HCT116 (cell line): ENCODE results near the gene THSD1. TPM values are rescaled to one million over a fixed set of nuclear protein-coding genes. Genes with fewer than 3 reads are reported as not detected.

ENCODE experiments used
- ATAC-seq: fragments of 200-7000 bp; cut with Tn5 transposase; 2 replicates; pipeline ENCODE4 v1.9.1; 2020; ENCODE audit warnings: mild to moderate bottlenecking, moderate library complexity
- BruUV-seq: library from RNA; stranded (reverse); fragments of 400-500 nt; replicated peaks from 2 replicates; lab custom pipeline; 2021; lab: Mats Ljungman, UMichigan
- CTCF ChIA-PET: fragments of 300-600 bp; sonication (Branson Sonifier 250); formaldehyde crosslinking; loops from one replicate; lab custom pipeline; 2021; ENCODE audit warnings: antibody characterized with exemption; lab: Charles Lee
- POLR2A ChIA-PET: fragments of 300-600, 350-600 bp; sonication (Branson Sonifier 250); formaldehyde crosslinking; loops from one replicate; lab custom pipeline; 2021; ENCODE audit warnings: antibody characterized with exemption; lab: Charles Lee
- RAD21 ChIA-PET, 2 experiments: fragments of 300-600 bp; sonication (Branson Sonifier 250); formaldehyde crosslinking; loops; one replicate each; lab custom pipeline; 2023; ENCODE audit warnings: low total read pairs in 2 of 2; ENCODE audit not compliant: uncharacterized antibody in 2 of 2, unreplicated experiment in 2 of 2, low non-redundant PET in 1 of 2; lab: Charles Lee
- DNase-seq: peaks from one replicate; pipeline ENCODE4 v3.0.0-alpha.2; 2010; ENCODE audit warnings: low read depth, low spot score
- H2AFZ ChIP-seq: fragments of 200-600 bp; shearing (Covaris generic), sonication (generic); 2 replicates; pipeline ENCODE4 v1.6.1; 2017; ENCODE audit warnings: low read depth, mixed run types, mixed read lengths, antibody characterized with exemption, low read length; ENCODE audit not compliant: poor library complexity, severe bottlenecking
- H3K27ac ChIP-seq: 2 replicates; pipeline ENCODE4 v1.5.1; 2012; ENCODE audit warnings: low read depth, low read length
- H3K27me3 ChIP-seq: fragments of 200-600 bp; sonication (generic); 2 replicates; pipeline ENCODE4 v1.6.1; 2016; ENCODE audit warnings: mixed run types, low read length, mixed read lengths; ENCODE audit not compliant: insufficient read depth
- H3K36me3 ChIP-seq, 2 experiments: fragments of 200-500 bp in 1 of 2; fragments of 200-600 bp in 1 of 2; sonication (Bioruptor generic) in 1 of 2; sonication (generic) in 1 of 2; 2 replicates each; pipeline versions ENCODE4 v1.5.1 to v1.6.1; 2014 to 2016; ENCODE audit warnings: low read length in 2 of 2, inconsistent platforms in 1 of 2, mixed read lengths in 1 of 2, mixed run types in 1 of 2; ENCODE audit not compliant: insufficient read depth in 2 of 2, control insufficient read depth in 1 of 2
- H3K4me1 ChIP-seq, 2 experiments: fragments of 200-600 bp in 1 of 2; sonication (generic) in 1 of 2; 2 replicates each; pipeline versions ENCODE4 v1.5.1 to v1.6.1; 2012 to 2017; ENCODE audit warnings: low read length in 2 of 2, inconsistent platforms in 1 of 2, mild to moderate bottlenecking in 1 of 2, mixed read lengths in 1 of 2, mixed run types in 1 of 2, moderate library complexity in 1 of 2; ENCODE audit not compliant: insufficient read depth in 2 of 2, control insufficient read depth in 1 of 2
- H3K4me2 ChIP-seq: fragments of 200-600 bp; sonication (generic); 2 replicates; pipeline ENCODE4 v1.6.1; 2017; ENCODE audit warnings: mixed run types, low read length, mixed read lengths
- H3K4me3 ChIP-seq, 2 experiments: fragments of 200-600 bp in 1 of 2; sonication (generic) in 1 of 2; replicated peaks in 1 of 2; 2 replicates each; pipeline ENCODE4 v1.5.1; 2011 to 2016; ENCODE audit warnings: low read length in 2 of 2, control low read depth in 1 of 2, low read depth in 1 of 2, mild to moderate bottlenecking in 1 of 2, mixed read lengths in 1 of 2, mixed run types in 1 of 2
- H3K79me2 ChIP-seq: fragments of 200-600 bp; sonication (generic); 2 replicates; pipeline ENCODE4 v1.6.1; 2017; ENCODE audit warnings: mild to moderate bottlenecking, mixed run types, low read length, moderate library complexity, mixed read lengths; ENCODE audit not compliant: insufficient read depth
- H3K9ac ChIP-seq: fragments of 200-600 bp; sonication (generic); 2 replicates; pipeline ENCODE4 v1.6.1; 2016; ENCODE audit warnings: low read length, mixed read lengths
- H3K9me2 ChIP-seq: fragments of 200-600 bp; sonication (generic), shearing (Covaris generic); 2 replicates; pipeline ENCODE4 v1.6.1; 2017; ENCODE audit warnings: mixed run types, mild to moderate bottlenecking, moderate library complexity; ENCODE audit not compliant: insufficient read depth
- H3K9me3 ChIP-seq, 2 experiments: fragments of 200-500 bp in 1 of 2; fragments of 200-600 bp in 1 of 2; sonication (Bioruptor generic) in 1 of 2; sonication (generic) in 1 of 2; 2 replicates each; pipeline ENCODE4 v1.6.1; 2014 to 2017; ENCODE audit warnings: low read length in 2 of 2, mixed read lengths in 2 of 2, inconsistent platforms in 1 of 2, low read depth in 1 of 2, mild to moderate bottlenecking in 1 of 2, mixed run types in 1 of 2, moderate library complexity in 1 of 2; ENCODE audit not compliant: control insufficient read depth in 1 of 2, insufficient read depth in 1 of 2
- H4K20me1 ChIP-seq: fragments of 200-600 bp; sonication (generic), shearing (Covaris generic); 2 replicates; pipeline ENCODE4 v1.6.1; 2017; ENCODE audit warnings: mixed run types, mild to moderate bottlenecking, moderate library complexity; ENCODE audit not compliant: insufficient read depth
- CBX3 ChIP-seq: IDR thresholded peaks from 2 replicates; pipeline ENCODE4 v1.6.1; 2012; ENCODE audit warnings: low read depth
- ELF1 ChIP-seq: IDR thresholded peaks from 2 replicates; pipeline ENCODE4 v1.6.1; 2012; ENCODE audit warnings: low read depth, borderline replicate concordance
- EZH2 ChIP-seq: fragments of 200-600 bp; sonication (generic); IDR thresholded peaks from 2 replicates; pipeline ENCODE4 v1.6.1; 2017; ENCODE audit warnings: antibody characterized with exemption, mixed run types
- JUND ChIP-seq: IDR thresholded peaks from 2 replicates; pipeline ENCODE4 v1.6.1; 2012
- POLR2A ChIP-seq: IDR thresholded peaks from 2 replicates; pipeline ENCODE4 v1.7.0; 2011; ENCODE audit warnings: borderline replicate concordance; ENCODE audit not compliant: insufficient read depth, insufficient read length; ENCODE audit errors: extremely low read depth
- RAD21 ChIP-seq: IDR thresholded peaks from 2 replicates; pipeline ENCODE4 v1.6.1; 2012; ENCODE audit warnings: low read depth, mild to moderate bottlenecking
- SP1 ChIP-seq: IDR thresholded peaks from 2 replicates; pipeline ENCODE4 v1.6.1; 2012; ENCODE audit warnings: low read depth
- SRF ChIP-seq: IDR thresholded peaks from 2 replicates; pipeline ENCODE4 v1.6.1; 2012; ENCODE audit warnings: low read depth
- YY1 ChIP-seq: IDR thresholded peaks from 2 replicates; pipeline ENCODE4 v1.6.1; 2011; ENCODE audit warnings: low read length, low read depth, moderate library complexity, mild to moderate bottlenecking; ENCODE audit not compliant: insufficient replicate concordance; ENCODE audit errors: extremely low read depth
- ZFX ChIP-seq: fragments of 450-650 bp; IDR thresholded peaks from 2 replicates; pipeline ENCODE4 v1.6.1; 2017
- intact Hi-C: fragments of 100-400 bp; cut with micrococcal nuclease; formaldehyde crosslinking; loops from 2 replicates; pipeline ENCODE4 v1.10.0; 2022
- total RNA-seq: library from RNA; stranded (reverse); gene quantifications from one replicate; pipeline ENCODE4 v1.2.1, GENCODE V29; 2021; ENCODE audit not compliant: unreplicated experiment
- TF ChIP-seq, protein P1 (sequence below): IDR thresholded peaks from 2 replicates; pipeline ENCODE4 v1.6.1; 2012
- TF ChIP-seq, protein P2 (sequence below): IDR thresholded peaks from 2 replicates; pipeline ENCODE4 v1.6.1; 2012
- TF ChIP-seq, protein P3 (sequence below): IDR thresholded peaks from 2 replicates; pipeline ENCODE4 v1.6.1; 2011; ENCODE audit warnings: mild to moderate bottlenecking, low read length, moderate library complexity; ENCODE audit not compliant: insufficient replicate concordance; ENCODE audit errors: extremely low read depth

The THSD1 gene
- total RNA-seq, 1 experiment from 2014 or later, result 0.76 TPM

DNA sequence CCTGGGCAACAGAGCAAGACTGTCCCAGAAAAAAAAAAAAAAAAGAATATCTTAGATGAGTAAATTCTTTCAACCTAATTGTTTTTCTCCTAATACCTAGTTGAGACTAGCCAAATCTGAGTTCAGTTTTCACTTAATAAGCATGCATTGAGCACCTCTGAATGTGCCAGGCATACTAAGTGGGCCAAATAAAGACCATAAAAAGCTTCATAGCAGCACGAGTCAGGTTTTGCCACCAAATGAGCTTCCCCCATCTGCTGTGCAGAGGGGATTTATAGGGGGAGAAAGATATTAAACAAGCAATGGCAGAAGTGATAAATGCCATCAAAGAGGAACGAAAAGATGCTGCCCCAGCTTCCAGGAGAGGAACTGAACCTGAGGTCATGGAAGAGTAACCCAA is 11.4 kb downstream of the THSD1 start:
- H3K36me3 ChIP-seq, result no peaks in the 10 kb centered on the region
- TF ChIP-seq SRF (no peak), YY1 (no peak), CBX3 (no peak)
- H3K27ac ChIP-seq, result no peak overlapping the region
- H4K20me1 ChIP-seq, result no peaks in the 10 kb centered on the region
- H3K4me3 ChIP-seq, result no peak overlapping the region
- RAD21 ChIA-PET, result no interaction called here
- H2AFZ ChIP-seq, result no peak overlapping the region
- H3K9ac ChIP-seq, result no peak overlapping the region
- CTCF ChIA-PET, result no interaction called here
- no peaks in the 10 kb centered on the region for H3K9me3 ChIP-seq
- H3K79me2 ChIP-seq, result no peaks in the 10 kb centered on the region
- POLR2A ChIA-PET, result no interaction called here
- ATAC-seq (no peak), DNase-seq (no peak)
- no peaks in the 10 kb centered on the region for H3K4me1 ChIP-seq
- no peak overlapping the region for H3K4me2 ChIP-seq
- intact Hi-C loops, result no loop called here
- H3K27me3 ChIP-seq, result no peaks in the 10 kb centered on the region
- no peaks in the 10 kb centered on the region for H3K9me2 ChIP-seq
- BruUV-seq, result no TSS peak

DNA sequence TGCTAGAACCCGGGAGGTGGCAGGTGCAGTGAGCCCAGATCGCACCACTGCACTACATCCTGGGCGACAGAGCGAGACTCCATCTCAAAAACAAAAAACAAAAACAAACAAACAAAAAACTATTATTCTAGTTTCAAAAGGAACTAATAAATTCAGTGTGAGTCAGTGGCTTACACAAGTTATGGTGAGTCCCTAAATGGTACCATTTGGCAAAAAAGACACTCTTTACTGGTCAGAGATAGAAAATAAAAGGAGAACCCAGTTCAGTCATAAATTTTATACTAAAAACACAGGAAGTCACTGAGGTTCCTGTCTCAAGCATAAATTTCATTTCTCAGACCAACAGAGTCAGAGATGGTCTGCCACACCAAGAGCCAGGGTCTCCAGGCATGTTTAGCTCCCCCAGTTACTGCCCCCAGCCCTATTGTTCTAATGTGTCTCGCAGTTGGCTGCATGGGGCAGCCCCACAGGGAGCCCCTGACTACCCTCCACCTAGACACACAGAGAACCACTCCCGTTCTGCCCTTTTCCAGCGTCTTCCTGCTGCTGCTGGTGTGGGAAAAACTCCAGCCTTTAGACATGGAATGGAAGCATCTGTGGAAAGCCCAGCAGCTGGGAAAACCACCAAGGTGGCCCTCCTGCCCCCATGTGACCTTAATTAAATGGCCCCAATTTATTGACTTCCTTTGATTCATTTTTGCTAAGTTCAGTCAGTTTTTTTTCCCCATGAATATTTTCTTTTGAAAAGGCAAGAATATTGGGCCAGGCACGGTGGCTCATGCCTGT is 12.2 kb downstream of the THSD1 start:
- H3K9ac ChIP-seq, result no peak overlapping the region
- H3K27ac ChIP-seq, result no peak overlapping the region
- CTCF ChIA-PET, result no interaction called here
- intact Hi-C loops, result no loop called here
- H3K36me3 ChIP-seq, result no peaks in the 10 kb centered on the region
- H4K20me1 ChIP-seq, result no peaks in the 10 kb centered on the region
- RAD21 ChIA-PET, result no interaction called here
- TF ChIP-seq, protein P1, sequence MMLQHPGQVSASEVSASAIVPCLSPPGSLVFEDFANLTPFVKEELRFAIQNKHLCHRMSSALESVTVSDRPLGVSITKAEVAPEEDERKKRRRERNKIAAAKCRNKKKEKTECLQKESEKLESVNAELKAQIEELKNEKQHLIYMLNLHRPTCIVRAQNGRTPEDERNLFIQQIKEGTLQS, result no peak
- TF ChIP-seq SRF, result no peak
- no peak for TF ChIP-seq ELF1
- TF ChIP-seq, protein P2, sequence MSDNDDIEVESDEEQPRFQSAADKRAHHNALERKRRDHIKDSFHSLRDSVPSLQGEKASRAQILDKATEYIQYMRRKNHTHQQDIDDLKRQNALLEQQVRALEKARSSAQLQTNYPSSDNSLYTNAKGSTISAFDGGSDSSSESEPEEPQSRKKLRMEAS, result no peak
- TF ChIP-seq CBX3, result no peak
- no peak for TF ChIP-seq ZFX
- TF ChIP-seq RAD21, result no peak
- TF ChIP-seq, protein P3, sequence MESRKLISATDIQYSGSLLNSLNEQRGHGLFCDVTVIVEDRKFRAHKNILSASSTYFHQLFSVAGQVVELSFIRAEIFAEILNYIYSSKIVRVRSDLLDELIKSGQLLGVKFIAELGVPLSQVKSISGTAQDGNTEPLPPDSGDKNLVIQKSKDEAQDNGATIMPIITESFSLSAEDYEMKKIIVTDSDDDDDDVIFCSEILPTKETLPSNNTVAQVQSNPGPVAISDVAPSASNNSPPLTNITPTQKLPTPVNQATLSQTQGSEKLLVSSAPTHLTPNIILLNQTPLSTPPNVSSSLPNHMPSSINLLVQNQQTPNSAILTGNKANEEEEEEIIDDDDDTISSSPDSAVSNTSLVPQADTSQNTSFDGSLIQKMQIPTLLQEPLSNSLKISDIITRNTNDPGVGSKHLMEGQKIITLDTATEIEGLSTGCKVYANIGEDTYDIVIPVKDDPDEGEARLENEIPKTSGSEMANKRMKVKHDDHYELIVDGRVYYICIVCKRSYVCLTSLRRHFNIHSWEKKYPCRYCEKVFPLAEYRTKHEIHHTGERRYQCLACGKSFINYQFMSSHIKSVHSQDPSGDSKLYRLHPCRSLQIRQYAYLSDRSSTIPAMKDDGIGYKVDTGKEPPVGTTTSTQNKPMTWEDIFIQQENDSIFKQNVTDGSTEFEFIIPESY, result no peak
- no peak for TF ChIP-seq SP1
- TF ChIP-seq JUND, result no peak
- no peak for TF ChIP-seq POLR2A
- no peak for TF ChIP-seq YY1
- TF ChIP-seq EZH2, result no peak
- ATAC-seq (no peak), DNase-seq (no peak)
- H3K27me3 ChIP-seq, result no peaks in the 10 kb centered on the region
- POLR2A ChIA-PET, result interaction anchor here (1.6 kb wide), 1 partner anchor 44 kb away, joined by 5 read pairs; no protein-coding TSS in a partner anchor
- H3K4me1 ChIP-seq, result no peaks in the 10 kb centered on the region
- no peaks in the 10 kb centered on the region for H3K79me2 ChIP-seq
- H3K4me2 ChIP-seq, result no peak overlapping the region
- no TSS peak for BruUV-seq
- no peak overlapping the region for H3K4me3 ChIP-seq
- no peak overlapping the region for H2AFZ ChIP-seq
- no peaks in the 10 kb centered on the region for H3K9me2 ChIP-seq
- no peaks in the 10 kb centered on the region for H3K9me3 ChIP-seq
